HEK293 (cell line): Measurements from ENCODE around the gene XPO4.

Experiments
- KLF8 ChIP-seq: fragments of 450-650 bp; formaldehyde crosslinking; IDR thresholded peaks from 2 replicates; pipeline ENCODE4 v1.5.1; 2016; ENCODE audit warnings: missing biosample characterization, missing genetic modification characterization
- MZF1 ChIP-seq: fragments of 450-650 bp; formaldehyde crosslinking; IDR thresholded peaks from 2 replicates; pipeline ENCODE4 v1.5.1; 2017; ENCODE audit warnings: missing biosample characterization, missing genetic modification characterization, borderline replicate concordance
- PRDM1 ChIP-seq: fragments of 450-650 bp; formaldehyde crosslinking; IDR thresholded peaks from 2 replicates; pipeline ENCODE4; 2016; ENCODE audit warnings: missing biosample characterization, missing genetic modification characterization
- TCF7L2 ChIP-seq: IDR thresholded peaks from 2 replicates; pipeline ENCODE4 v1.6.1; 2011; ENCODE audit warnings: low read depth, mild to moderate bottlenecking, inconsistent platforms, low read length, moderate library complexity, borderline replicate concordance
- ZBTB8A ChIP-seq: fragments of 450-650 bp; formaldehyde crosslinking; IDR thresholded peaks from 2 replicates; pipeline ENCODE4 v1.5.1; 2016; ENCODE audit warnings: missing biosample characterization, missing genetic modification characterization
- ZNF169 ChIP-seq: fragments of 450-650 bp; formaldehyde crosslinking; IDR thresholded peaks from 2 replicates; pipeline ENCODE4 v1.5.1; 2016; ENCODE audit warnings: missing biosample characterization, missing genetic modification characterization
- ZNF175 ChIP-seq: fragments of 450-650 bp; formaldehyde crosslinking; IDR thresholded peaks from 2 replicates; pipeline ENCODE4 v1.5.1; 2016; ENCODE audit warnings: missing biosample characterization, missing genetic modification characterization
- ZNF274 ChIP-seq, 2 experiments: fragments of 200-500 bp in 1 of 2; fragments of 450-650 bp in 1 of 2; sonication (Bioruptor generic) in 1 of 2; formaldehyde crosslinking in 1 of 2; IDR thresholded peaks; 2 replicates each; pipeline versions ENCODE4 v1.5.1 to v1.6.1; 2014 to 2016; ENCODE audit warnings: borderline replicate concordance in 1 of 2, inconsistent platforms in 1 of 2, low read length in 1 of 2, missing biosample characterization in 1 of 2, missing genetic modification characterization in 1 of 2
- ZNF544 ChIP-seq: fragments of 450-650 bp; formaldehyde crosslinking; IDR thresholded peaks from 2 replicates; pipeline ENCODE4 v1.5.0; 2017; ENCODE audit warnings: missing biosample characterization, missing genetic modification characterization
- TF ChIP-seq, protein P1 (sequence below): fragments of 450-650 bp; formaldehyde crosslinking; IDR thresholded peaks from 2 replicates; pipeline ENCODE4 v1.5.1; 2016; ENCODE audit warnings: missing biosample characterization, missing genetic modification characterization

DNA sequence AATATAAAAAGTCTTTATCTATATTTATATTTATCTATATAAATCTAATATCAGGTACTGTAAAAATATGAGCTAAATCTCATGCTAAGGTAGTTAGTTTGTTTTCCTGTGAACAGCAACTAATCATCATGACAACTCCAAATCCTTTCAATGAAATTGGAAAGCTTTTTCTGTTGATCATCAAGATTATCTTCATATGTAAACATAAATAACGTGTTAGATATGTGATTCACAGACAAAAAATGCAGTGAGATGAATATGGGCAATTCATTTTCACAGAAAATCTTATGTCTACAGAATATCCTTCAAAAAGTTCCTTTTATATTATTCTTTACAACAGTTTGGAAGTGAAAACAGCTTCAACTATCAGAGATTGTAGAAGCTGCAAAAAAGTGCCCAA is 87.1 kb downstream of the XPO4 start:
- TF ChIP-seq ZNF175 (tag by site-specific recombination) (no peak), ZNF169 (tag by site-specific recombination) (no peak), MZF1 (tag by site-specific recombination) (no peak), PRDM1 (no peak), KLF8 (tag by site-specific recombination) (peak; percentile 27; the same call in 1 of the 2 replicates), ZNF544 (tag by site-specific recombination) (no peak), ZNF274 (IDR thresholded peaks at IDR 0.05; ENCODE audit: low read length) (no peak), ZNF274 (tag by site-specific recombination; IDR thresholded peaks at IDR 0.05; ENCODE audit: borderline replicate concordance) (no peak), ZBTB8A (tag by site-specific recombination) (no peak), TCF7L2 (no peak)
- TF ChIP-seq, protein P1, sequence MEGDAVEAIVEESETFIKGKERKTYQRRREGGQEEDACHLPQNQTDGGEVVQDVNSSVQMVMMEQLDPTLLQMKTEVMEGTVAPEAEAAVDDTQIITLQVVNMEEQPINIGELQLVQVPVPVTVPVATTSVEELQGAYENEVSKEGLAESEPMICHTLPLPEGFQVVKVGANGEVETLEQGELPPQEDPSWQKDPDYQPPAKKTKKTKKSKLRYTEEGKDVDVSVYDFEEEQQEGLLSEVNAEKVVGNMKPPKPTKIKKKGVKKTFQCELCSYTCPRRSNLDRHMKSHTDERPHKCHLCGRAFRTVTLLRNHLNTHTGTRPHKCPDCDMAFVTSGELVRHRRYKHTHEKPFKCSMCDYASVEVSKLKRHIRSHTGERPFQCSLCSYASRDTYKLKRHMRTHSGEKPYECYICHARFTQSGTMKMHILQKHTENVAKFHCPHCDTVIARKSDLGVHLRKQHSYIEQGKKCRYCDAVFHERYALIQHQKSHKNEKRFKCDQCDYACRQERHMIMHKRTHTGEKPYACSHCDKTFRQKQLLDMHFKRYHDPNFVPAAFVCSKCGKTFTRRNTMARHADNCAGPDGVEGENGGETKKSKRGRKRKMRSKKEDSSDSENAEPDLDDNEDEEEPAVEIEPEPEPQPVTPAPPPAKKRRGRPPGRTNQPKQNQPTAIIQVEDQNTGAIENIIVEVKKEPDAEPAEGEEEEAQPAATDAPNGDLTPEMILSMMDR (tag by site-specific recombination) = no peak
